ENCODE results near the gene PIKFYVE.
"Not testable (repeated sequence)": the region's sequence is repeated elsewhere in the genome, so short reads cannot be mapped to it uniquely, and the experiment has no call there.

The PIKFYVE gene

DNA sequence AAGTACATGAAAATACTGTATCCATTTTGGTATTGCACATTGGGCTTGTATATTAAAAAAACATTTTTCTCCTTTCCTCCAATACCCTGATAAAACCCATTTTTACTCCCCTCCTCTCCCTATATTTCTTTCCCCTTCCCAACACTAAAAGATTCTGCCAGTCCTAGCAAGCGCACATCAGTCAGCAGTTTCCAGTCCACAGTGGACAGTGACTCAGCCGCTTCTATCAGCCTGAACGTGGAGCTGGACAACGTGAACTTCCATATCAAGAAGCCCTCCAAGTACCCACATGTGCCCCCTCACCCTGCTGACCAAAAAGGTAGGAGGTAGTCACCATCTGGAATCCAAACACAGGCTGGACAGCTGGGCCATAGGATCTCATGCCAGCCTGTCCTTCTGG is 38.6 kb downstream of the PIKFYVE start:
- no peak for DNase-seq

DNA sequence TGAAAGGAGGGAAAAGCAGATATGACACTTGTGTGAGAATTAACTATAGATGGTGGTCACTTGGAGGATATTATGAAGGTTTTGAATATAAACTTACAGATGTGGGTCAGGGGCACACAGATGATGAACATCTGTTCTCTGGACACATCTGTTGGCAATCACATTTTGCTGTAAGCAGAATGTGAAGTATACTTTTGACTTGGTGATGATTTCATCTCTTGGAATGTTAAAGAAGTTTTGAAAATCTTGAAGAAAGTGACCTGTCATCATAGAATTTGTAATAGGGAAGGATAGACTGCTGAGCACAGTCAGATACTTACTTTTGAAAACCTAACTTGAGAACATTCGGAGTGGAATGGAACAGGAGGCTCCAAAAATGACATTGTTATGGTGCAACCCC is 40.2 kb downstream of the PIKFYVE start:
- no peak for DNase-seq

DNA sequence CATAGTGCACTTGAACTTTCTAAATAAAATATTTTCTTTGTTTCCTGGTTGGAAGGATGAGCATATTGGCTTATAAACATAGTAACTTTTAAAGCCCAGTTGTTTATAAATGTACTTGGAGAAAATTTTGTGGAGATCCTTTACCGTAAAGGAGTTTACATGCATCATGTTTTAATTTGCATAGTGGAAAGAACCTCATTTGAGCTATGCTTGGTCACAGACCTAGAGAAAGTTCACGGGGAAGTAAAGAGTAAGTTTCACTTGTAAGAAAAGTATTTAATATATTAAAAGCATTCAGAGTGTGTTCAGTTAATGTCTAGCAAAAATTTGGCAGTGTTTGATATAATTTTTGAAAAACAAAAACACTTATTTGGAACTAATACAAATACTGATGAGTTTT is 45.3 kb downstream of the PIKFYVE start:
- no peak for DNase-seq

DNA sequence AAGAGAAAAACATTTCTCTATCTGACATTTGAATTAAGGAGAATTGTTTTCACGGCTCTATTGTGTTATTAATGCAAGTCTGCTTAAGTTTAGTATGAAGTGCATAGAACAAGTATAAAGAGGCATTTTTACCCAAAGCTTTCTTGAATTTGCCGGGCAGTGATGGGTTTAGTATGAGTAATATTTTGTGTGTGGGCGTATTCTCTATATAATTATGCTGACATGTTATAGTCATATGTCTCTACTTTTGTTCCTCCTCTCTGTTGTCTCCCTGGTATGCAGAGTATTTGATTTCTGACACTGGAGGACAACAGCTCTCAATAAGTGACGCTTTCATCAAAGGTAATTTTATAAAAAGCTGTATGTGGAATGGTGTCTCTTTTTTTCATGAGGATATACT is 45.9 kb downstream of the PIKFYVE start:
- no peak for DNase-seq

- DNase-seq = no peak
Observed at GRCh38 chr2:208315081-208315788, 49.2 kb downstream of the PIKFYVE start.

- no peak for DNase-seq
Observed at GRCh38 chr2:208318127-208318526, 52.1 kb downstream of the PIKFYVE start.

DNA sequence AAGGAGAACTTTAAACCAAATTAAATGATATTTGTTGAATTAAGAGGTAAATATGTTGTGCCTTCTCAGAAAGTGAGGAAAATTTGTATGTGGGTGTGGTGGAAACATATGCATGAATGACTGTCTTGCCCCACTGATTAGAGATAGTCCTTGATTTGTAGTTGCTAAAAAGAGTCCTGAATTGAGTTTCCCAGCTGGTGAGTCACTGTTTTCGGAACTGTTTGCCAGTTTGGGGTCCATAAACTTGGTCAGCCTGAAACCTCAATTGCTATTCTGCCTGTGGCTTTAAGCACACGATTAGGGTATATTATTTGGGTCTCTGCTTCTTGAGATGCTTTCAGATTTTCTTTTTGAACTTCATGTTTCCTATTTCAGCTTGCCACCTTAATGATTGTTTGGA is 53.3 kb downstream of the PIKFYVE start:
- DNase-seq = no peak

- no peak for DNase-seq
Observed at GRCh38 chr2:208320686-208321085, 54.6 kb downstream of the PIKFYVE start.

DNA sequence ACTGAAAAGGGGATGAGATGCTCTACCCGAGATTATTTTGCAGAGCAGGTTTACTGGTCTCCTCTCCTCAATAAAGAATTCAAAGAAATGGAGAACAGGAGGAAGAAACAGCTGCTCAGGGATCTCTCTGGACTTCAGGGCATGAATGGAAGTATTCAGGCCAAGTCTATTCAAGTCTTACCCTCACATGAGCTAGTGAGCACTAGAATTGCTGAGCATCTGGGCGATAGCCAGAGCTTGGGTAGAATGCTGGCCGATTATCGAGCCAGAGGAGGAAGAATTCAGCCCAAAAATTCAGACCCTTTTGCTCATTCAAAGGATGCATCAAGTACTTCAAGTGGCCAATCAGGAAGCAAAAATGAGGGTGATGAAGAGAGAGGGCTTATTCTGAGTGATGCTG is 60.0 kb downstream of the PIKFYVE start:
- no peak for DNase-seq

DNA sequence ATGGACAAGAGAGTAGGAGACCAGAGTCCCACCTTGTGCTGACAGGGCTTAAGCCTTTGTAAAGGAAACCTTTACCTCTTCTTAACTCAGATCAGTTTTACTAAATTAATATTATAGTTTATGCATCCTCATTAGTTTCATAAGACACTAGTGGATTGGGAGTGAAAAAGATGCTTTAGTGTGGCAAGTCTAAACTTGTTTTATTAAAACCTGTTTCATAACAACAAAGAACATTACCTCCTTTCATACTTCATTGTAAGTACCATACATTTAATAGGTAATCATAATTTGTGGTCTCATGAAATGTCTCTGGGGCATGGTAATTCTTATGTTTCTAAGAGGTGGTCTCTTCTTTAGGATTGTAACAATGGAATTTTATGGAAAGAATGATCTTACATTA is 63.4 kb downstream of the PIKFYVE start:
- DNase-seq = no peak

- no peak for DNase-seq
Observed at GRCh38 chr2:208334230-208334629, 68.2 kb downstream of the PIKFYVE start.

GRCh38 chr2:208346756-208347155 is 80.7 kb downstream of the PIKFYVE start:
- no peak for DNase-seq

- no peak for DNase-seq
Observed at GRCh38 chr2:208350610-208351009, 84.6 kb downstream of the PIKFYVE start.

- no peak for DNase-seq
Observed at GRCh38 chr2:208352644-208353567, 86.9 kb downstream of the PIKFYVE start.

- no peak for DNase-seq
Observed at GRCh38 chr2:208354964-208355381, 88.9 kb downstream of the PIKFYVE start.

DNA sequence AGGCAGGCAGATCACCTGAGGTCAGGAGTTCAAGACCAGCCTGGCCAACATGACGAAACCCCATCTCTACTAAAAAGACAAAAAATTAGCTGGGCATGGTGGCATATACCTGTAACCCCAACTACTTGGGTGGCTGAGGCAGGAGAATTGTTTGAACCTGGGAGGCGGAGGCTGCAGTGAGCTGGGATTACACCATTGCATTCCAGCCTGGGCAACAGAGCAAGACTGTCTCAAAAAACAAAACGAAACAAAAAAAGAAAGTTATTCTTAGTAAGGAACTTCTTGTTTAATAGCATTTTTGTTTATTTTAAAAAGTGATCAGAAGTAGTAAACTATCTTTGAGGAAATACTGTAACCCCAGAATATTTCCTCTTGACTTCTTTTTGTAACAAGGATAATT is 90.4 kb downstream of the PIKFYVE start:
- not testable (repeated sequence) for DNase-seq

GRCh38 chr2:208356846-208357574 is 91.0 kb downstream of the PIKFYVE start:
- DNase-seq = no peak

DNA sequence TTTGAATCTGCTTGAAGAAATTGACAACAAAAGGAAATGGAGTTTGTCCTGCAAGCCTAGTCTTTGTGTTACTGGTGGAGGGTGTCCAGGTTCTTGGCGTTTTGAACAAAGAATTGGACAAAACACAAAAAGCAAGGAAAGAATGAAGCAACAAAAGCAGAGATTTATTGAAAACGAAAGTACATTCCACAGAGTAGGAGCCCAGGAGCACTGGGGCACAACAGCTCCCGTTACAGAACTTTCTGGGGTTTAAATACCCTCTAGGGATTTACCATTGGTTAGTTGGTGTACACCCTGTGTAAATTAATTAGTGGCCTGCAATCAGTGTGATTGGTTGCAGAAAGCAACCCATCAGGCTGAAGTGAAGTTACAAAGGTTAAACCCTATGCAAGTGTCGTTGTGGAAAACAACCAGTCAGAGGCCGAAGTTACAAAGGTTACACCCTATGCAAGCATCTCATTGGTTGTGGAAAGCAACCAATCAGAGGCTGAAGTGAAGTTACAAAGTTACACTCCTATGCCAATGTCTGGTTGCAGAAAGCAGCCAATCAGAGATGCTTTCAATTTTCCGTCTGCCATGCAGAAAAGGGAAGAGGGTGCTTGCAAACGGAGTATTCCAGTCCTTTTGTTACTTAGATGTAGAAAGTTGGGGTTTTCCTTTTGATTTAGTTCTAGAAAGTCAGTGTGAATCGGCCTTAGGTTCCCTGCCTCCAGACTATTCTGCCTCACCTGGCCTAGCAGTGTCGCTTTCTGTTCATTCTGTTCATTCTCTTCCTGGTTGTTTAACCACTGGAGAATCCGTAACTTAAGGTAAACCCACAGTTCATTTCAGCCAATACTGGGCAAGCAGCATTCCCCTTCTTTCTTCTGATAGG is 92.9 kb downstream of the PIKFYVE start:
- DNase-seq = no peak

- no peak for DNase-seq
Observed at GRCh38 chr2:208359632-208359986, 93.6 kb downstream of the PIKFYVE start.

DNA sequence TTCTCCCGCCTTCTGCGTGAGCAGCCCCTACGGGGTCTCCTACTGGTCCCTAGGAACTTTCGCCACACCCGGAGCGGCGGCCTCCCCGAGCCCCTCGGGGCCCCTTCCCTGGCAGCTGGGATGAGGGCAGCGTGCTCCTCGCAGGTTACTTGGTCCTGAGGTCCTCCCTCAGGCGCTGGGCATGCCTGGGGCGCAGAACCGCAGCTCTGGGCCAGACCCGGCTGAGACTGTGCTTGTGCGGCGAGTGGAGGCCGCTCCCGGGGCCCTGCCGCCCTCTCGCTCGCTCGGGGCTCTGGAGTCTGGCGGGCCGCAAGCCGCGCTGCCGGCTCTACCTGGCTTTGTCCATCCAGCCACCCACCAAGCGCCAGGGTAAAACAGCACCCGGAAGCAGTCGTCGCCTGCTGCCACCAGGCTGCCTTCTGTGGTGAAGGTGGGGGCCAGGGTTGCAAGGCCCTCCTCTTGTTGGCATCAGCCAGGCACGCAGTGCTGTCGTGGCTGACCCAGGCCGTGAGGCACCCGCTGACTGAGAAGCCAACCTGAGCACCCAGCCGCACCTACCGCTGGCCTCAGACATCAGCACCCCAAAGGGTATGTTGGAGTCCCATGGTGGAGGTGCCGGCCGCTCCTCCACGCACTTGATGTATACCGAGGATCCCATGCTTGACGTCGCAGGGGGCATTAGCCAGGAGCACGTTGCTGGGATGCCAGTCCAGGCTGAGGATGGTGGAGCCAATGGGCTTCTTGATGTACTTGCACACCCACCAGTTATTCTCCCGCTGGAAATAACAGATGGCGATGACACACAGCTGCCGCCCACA is 94.4 kb downstream of the PIKFYVE start:
- DNase-seq = no peak

- no peak for DNase-seq
Observed at GRCh38 chr2:208361077-208361441, 95.0 kb downstream of the PIKFYVE start.

GRCh38 chr2:208363485-208363884 is 97.4 kb downstream of the PIKFYVE start:
- DNase-seq = no peak

Data from NCI-H1436 treated with DMSO at 0.1 percent for 48 hours (cell line).